ENCODE measurements around the gene FRG2C.
"Not testable (repeated sequence)": the region's sequence is repeated elsewhere in the genome, so short reads cannot be mapped to it uniquely, and the experiment has no call there.

FRG2C gene

GRCh38 chr3:75669348-75670297, 5.5 kb downstream of the FRG2C start:
- H3K4me1 ChIP-seq (ENCODE audit: control insufficient read depth in 1 of 2, insufficient read depth in 2 of 2, low read length in 2 of 2); H3K36me3 ChIP-seq (ENCODE audit: control insufficient read depth in 1 of 2, insufficient read depth in 2 of 2, low read length in 2 of 2); H3K27ac ChIP-seq (ENCODE audit: low read depth, low read length); H3K9ac ChIP-seq (ENCODE audit: low read depth in 1 of 2, low read length in 2 of 2); H3K9me3 ChIP-seq (ENCODE audit: control insufficient read depth in 1 of 2, low read length in 2 of 2): not testable (repeated sequence)
- peak overlapping the region; percentile 16 to 40 for H3K4me3 ChIP-seq (ENCODE audit: low read depth in 1 of 2, low read length in 2 of 2)
- peaks cover 9 to 20% of the 10 kb centered on the region in 2 donors for H3K27me3 ChIP-seq (ENCODE audit: control insufficient read depth in 1 of 2, insufficient read depth in 2 of 2, low read length in 2 of 2)

GRCh38 chr3:75670298-75671286, 6.5 kb downstream of the FRG2C start:
- H3K27me3 ChIP-seq (ENCODE audit: control insufficient read depth in 1 of 2, insufficient read depth in 2 of 2, low read length in 2 of 2) = peaks cover 9 to 20% of the 10 kb centered on the region in 2 donors
- not testable (repeated sequence) for H3K27ac ChIP-seq (ENCODE audit: low read depth, low read length)

GRCh38 chr3:75671287-75672139, 7.4 kb downstream of the FRG2C start:
- peak overlapping the region in 1 of 2 donors; percentile 8 for H3K4me3 ChIP-seq (ENCODE audit: low read depth in 1 of 2, low read length in 2 of 2)
- not testable (repeated sequence) for H3K27ac ChIP-seq (ENCODE audit: low read depth, low read length)

More at GRCh38 chr3:75670298-75671286, 6.5 kb downstream of the FRG2C start:
- not testable (repeated sequence) for H3K36me3 ChIP-seq (ENCODE audit: control insufficient read depth in 1 of 2, insufficient read depth in 2 of 2, low read length in 2 of 2); H3K9ac ChIP-seq (ENCODE audit: low read depth in 1 of 2, low read length in 2 of 2); H3K4me1 ChIP-seq (ENCODE audit: control insufficient read depth in 1 of 2, insufficient read depth in 2 of 2, low read length in 2 of 2); H3K9me3 ChIP-seq (ENCODE audit: control insufficient read depth in 1 of 2, low read length in 2 of 2)
- H3K4me3 ChIP-seq (ENCODE audit: low read depth in 1 of 2, low read length in 2 of 2) = peak overlapping the region in 1 of 2 donors; percentile 10

GRCh38 chr3:75672140-75672775, 8.1 kb downstream of the FRG2C start:
- H3K4me3 ChIP-seq (ENCODE audit: low read depth in 1 of 2, low read length in 2 of 2); H3K9ac ChIP-seq (ENCODE audit: low read depth in 1 of 2, low read length in 2 of 2); H3K9me3 ChIP-seq (ENCODE audit: control insufficient read depth in 1 of 2, low read length in 2 of 2); H3K4me1 ChIP-seq (ENCODE audit: control insufficient read depth in 1 of 2, insufficient read depth in 2 of 2, low read length in 2 of 2); H3K36me3 ChIP-seq (ENCODE audit: control insufficient read depth in 1 of 2, insufficient read depth in 2 of 2, low read length in 2 of 2): not testable (repeated sequence)
- Histone ChIP-seq H3K27ac (ENCODE audit: low read depth, low read length) (peak overlapping the region; percentile 22), H3K27me3 (ENCODE audit: control insufficient read depth in 1 of 2, insufficient read depth in 2 of 2, low read length in 2 of 2) (peaks cover 9 to 20% of the 10 kb centered on the region in 2 donors)

More at GRCh38 chr3:75671287-75672139, 7.4 kb downstream of the FRG2C start:
- not testable (repeated sequence) for H3K9ac ChIP-seq (ENCODE audit: low read depth in 1 of 2, low read length in 2 of 2); H3K36me3 ChIP-seq (ENCODE audit: control insufficient read depth in 1 of 2, insufficient read depth in 2 of 2, low read length in 2 of 2); H3K4me1 ChIP-seq (ENCODE audit: control insufficient read depth in 1 of 2, insufficient read depth in 2 of 2, low read length in 2 of 2); H3K9me3 ChIP-seq (ENCODE audit: control insufficient read depth in 1 of 2, low read length in 2 of 2)
- H3K27me3 ChIP-seq (ENCODE audit: control insufficient read depth in 1 of 2, insufficient read depth in 2 of 2, low read length in 2 of 2) = peaks cover 9 to 20% of the 10 kb centered on the region in 2 donors

- not testable (repeated sequence) for H3K9ac ChIP-seq (ENCODE audit: low read depth in 1 of 2, low read length in 2 of 2); H3K4me1 ChIP-seq (ENCODE audit: control insufficient read depth in 1 of 2, insufficient read depth in 2 of 2, low read length in 2 of 2); H3K27ac ChIP-seq (ENCODE audit: low read depth, low read length); H3K4me3 ChIP-seq (ENCODE audit: low read depth in 1 of 2, low read length in 2 of 2); H3K36me3 ChIP-seq (ENCODE audit: control insufficient read depth in 1 of 2, insufficient read depth in 2 of 2, low read length in 2 of 2); H3K9me3 ChIP-seq (ENCODE audit: control insufficient read depth in 1 of 2, low read length in 2 of 2); H3K27me3 ChIP-seq (ENCODE audit: control insufficient read depth in 1 of 2, insufficient read depth in 2 of 2, low read length in 2 of 2)
Measured at GRCh38 chr3:75683965-75684364, 19.8 kb downstream of the FRG2C start.

- Histone ChIP-seq H3K9ac (ENCODE audit: low read depth in 1 of 2, low read length in 2 of 2) (no peak overlapping the region), H3K4me1 (ENCODE audit: control insufficient read depth in 1 of 2, insufficient read depth in 2 of 2, low read length in 2 of 2) (no peaks in the 10 kb centered on the region), H3K4me3 (ENCODE audit: low read depth in 1 of 2, low read length in 2 of 2) (no peak overlapping the region), H3K27me3 (ENCODE audit: control insufficient read depth in 1 of 2, insufficient read depth in 2 of 2, low read length in 2 of 2) (no peaks in the 10 kb centered on the region), H3K27ac (ENCODE audit: low read depth, low read length) (no peak overlapping the region), H3K36me3 (ENCODE audit: control insufficient read depth in 1 of 2, insufficient read depth in 2 of 2, low read length in 2 of 2) (no peaks in the 10 kb centered on the region), H3K9me3 (ENCODE audit: control insufficient read depth in 1 of 2, low read length in 2 of 2) (peaks cover under 1 to 14% of the 10 kb centered on the region in 2 donors)
Measured at GRCh38 chr3:75687323-75687722, 23.2 kb downstream of the FRG2C start.

- Histone ChIP-seq H3K4me3 (ENCODE audit: low read depth in 1 of 2, low read length in 2 of 2) (no peak overlapping the region), H3K27me3 (ENCODE audit: control insufficient read depth in 1 of 2, insufficient read depth in 2 of 2, low read length in 2 of 2) (no peaks in the 10 kb centered on the region), H3K9ac (ENCODE audit: low read depth in 1 of 2, low read length in 2 of 2) (no peak overlapping the region), H3K27ac (ENCODE audit: low read depth, low read length) (no peak overlapping the region), H3K4me1 (ENCODE audit: control insufficient read depth in 1 of 2, insufficient read depth in 2 of 2, low read length in 2 of 2) (no peaks in the 10 kb centered on the region), H3K9me3 (ENCODE audit: control insufficient read depth in 1 of 2, low read length in 2 of 2) (peaks cover 5 to 12% of the 10 kb centered on the region in 2 donors), H3K36me3 (ENCODE audit: control insufficient read depth in 1 of 2, insufficient read depth in 2 of 2, low read length in 2 of 2) (no peaks in the 10 kb centered on the region)
Measured at GRCh38 chr3:75692061-75692460, 27.9 kb downstream of the FRG2C start.
